Kidney (tissue), 14 donors: ENCODE results near the gene GRAMD1A. TPM values are rescaled to one million over a fixed set of nuclear protein-coding genes. Genes with fewer than 3 reads are reported as not detected.
A peak's percentile ranks its signal among the peaks of the same experiment; 100 is the strongest.

Experiments
- DNase-seq, 5 donors: peaks; one replicate each; pipeline ENCODE4 v3.0.0-alpha.2; 2013 to 2020
- FAIRE-seq: peaks from 2 replicates; lab custom pipeline; 2012; peaks lifted over from hg19 to GRCh38; lab: Jason Lieb, UNC
- H3K27ac ChIP-seq, 2 donors: one replicate each; pipeline ENCODE4 v1.7.0; 2013; ENCODE audit warnings: low read depth in 2 of 2, low read length in 2 of 2, inconsistent platforms in 1 of 2
- H3K27me3 ChIP-seq: one replicate; pipeline ENCODE4 v1.7.1; 2013; ENCODE audit warnings: low read length, inconsistent platforms; ENCODE audit not compliant: control insufficient read depth, insufficient read depth
- H3K36me3 ChIP-seq, 3 donors: one replicate each; pipeline versions ENCODE4 v1.7.0 to v1.7.1; 2013; ENCODE audit warnings: low read length in 3 of 3, control low read depth in 1 of 3, inconsistent platforms in 1 of 3; ENCODE audit not compliant: insufficient read depth in 3 of 3, control insufficient read depth in 2 of 3
- H3K4me1 ChIP-seq, 3 donors: one replicate each; pipeline versions ENCODE4 v1.7.0 to v1.7.1; 2013; ENCODE audit warnings: low read length in 3 of 3, inconsistent platforms in 1 of 3, low read depth in 1 of 3; ENCODE audit not compliant: control insufficient read depth in 2 of 3, insufficient read depth in 2 of 3
- H3K4me3 ChIP-seq, 3 donors: one replicate each; pipeline versions ENCODE4 v1.7.0 to v1.8.1; 2013; ENCODE audit warnings: low read length in 3 of 3, control low read depth in 1 of 3, inconsistent platforms in 1 of 3
- H3K9ac ChIP-seq, 3 donors: one replicate each; pipeline versions ENCODE4 v1.7.0 to v1.7.1; 2013; ENCODE audit warnings: low read length in 3 of 3, control low read depth in 1 of 3, inconsistent platforms in 1 of 3
- H3K9me3 ChIP-seq, 3 donors: one replicate each; pipeline versions ENCODE4 v1.7.0 to v1.7.1; 2013; ENCODE audit warnings: low read length in 3 of 3, control low read depth in 1 of 3, inconsistent platforms in 1 of 3; ENCODE audit not compliant: control insufficient read depth in 2 of 3, insufficient read depth in 1 of 3
- CTCF ChIP-seq: IDR thresholded peaks from 3 replicates; pipeline ENCODE4 v1.5.1; 2012; ENCODE audit warnings: mild to moderate bottlenecking, moderate library complexity, borderline replicate concordance; ENCODE audit not compliant: insufficient read depth; ENCODE audit errors: extremely low read depth
- intact Hi-C: fragments of 100-400 bp; cut with DNase I; formaldehyde crosslinking; loops from one replicate; pipeline ENCODE4 v1.11.1; 2022
- polyA plus RNA-seq: library from polyadenylated mRNA; stranded (reverse); fragments of 350-450 nt; fragmentation: Illumina TruSeq; extraction: RNeasy Lipid Tissue Mini Kit (QIAGEN cat#74804); gene quantifications from one replicate; pipeline ENCODE4 v1.2.3, GENCODE V29; 2014; ENCODE audit warnings: low read depth, low replicate concordance; ENCODE audit not compliant: insufficient read depth
- total RNA-seq: library from RNA; stranded (reverse); fragmentation: NEBNext Ultra II Directional; extraction: Animal tissue kit (Norgen Biotek cat#: 25700); gene quantifications from one replicate; pipeline ENCODE4 v1.2.1, GENCODE V29; 2021
- donor health status: control.
- donor health status: control.
- donor health status: control.
- donor health status: control.
- donor health status: control.
- donor health status: DM: yes; HTN: yes; CAD: no.
- donor health status: Normal renal cell carcinoma (clear cell type).

GRAMD1A gene
- total and polyA plus RNA-seq, 2 donors from 2014 or later = 29.8 to 87.3 TPM

GRCh38 chr19:34988119-34988518 is 12.0 kb upstream of the GRAMD1A start:
- DNase-seq (peak in 1 of 5 donors; percentile 1), FAIRE-seq (no peak)
- Histone ChIP-seq H3K4me1 (no peaks in the 10 kb centered on the region), H3K27ac (no peak overlapping the region), H3K9ac (no peak overlapping the region), H3K4me3 (no peak overlapping the region), H3K9me3 (no peaks in the 10 kb centered on the region), H3K36me3 (no peaks in the 10 kb centered on the region), H3K27me3 (no peaks in the 10 kb centered on the region)
- intact Hi-C loops = no loop called here
- TF ChIP-seq CTCF = no peak

DNA sequence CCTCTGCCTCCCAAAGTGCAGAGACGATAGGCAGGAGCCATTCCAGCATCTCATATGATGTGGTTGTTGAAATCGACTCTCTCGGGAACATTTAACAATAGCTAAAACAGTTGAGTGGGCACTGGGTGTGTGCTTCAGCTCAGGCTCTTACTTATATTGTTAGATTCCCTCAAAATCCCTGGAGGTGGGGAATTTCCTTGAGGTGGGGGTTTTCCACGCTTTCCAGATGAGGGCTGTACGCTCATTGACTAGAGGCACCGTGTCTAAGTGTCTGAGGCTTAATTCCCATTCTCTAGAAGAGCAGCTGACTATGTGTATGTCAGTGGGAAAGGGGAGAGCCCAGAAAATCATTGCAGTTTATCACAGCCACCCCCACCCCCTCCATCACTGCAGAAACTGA is 10.8 kb upstream of the GRAMD1A start:
- Histone ChIP-seq H3K9me3 (no peaks in the 10 kb centered on the region), H3K27ac (no peak overlapping the region), H3K36me3 (no peaks in the 10 kb centered on the region), H3K9ac (no peak overlapping the region), H3K4me1 (peaks cover 0 to 4% (median under 1%) of the 10 kb centered on the region in 3 donors), H3K27me3 (no peaks in the 10 kb centered on the region), H3K4me3 (no peak overlapping the region)
- intact Hi-C loops = no loop called here
- FAIRE-seq (no peak), DNase-seq (peak in 1 of 5 donors; percentile 1)
- TF ChIP-seq CTCF = no peak

DNA sequence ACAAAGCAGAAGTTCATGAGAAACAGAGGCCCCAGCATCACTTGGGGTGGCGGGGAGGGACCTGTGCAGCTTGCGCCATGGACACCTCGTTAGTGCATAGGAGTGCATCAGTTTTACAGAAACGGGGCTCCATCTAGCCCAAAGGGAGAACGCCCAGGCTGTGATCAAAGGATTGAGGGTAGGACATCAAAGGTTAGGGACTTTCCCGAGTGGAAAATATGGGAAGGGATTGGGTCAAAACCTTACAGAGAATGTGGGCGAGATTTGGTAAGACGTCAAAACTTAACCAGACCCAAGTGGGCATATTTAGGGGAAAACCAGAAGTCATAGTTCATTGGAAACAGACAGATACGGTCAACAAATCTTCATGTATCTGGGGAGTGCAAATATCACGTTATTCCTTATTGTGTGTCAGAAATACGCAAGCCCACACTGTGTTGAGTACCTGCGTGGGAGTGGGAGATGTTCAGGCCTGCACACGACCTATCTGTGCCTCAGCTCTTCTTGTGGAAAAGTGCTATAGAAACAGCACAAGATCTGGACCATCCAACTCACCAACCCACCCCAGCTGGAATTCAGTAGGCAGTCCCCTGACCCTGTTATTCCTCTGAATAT is 9.4 kb upstream of the GRAMD1A start:
- FAIRE-seq = no peak
- H3K9ac ChIP-seq = no peak overlapping the region
- no peak for TF ChIP-seq CTCF

More for the DNA sequence above, 9.4 kb upstream of the GRAMD1A start:
- no peak overlapping the region for H3K27ac ChIP-seq
- H3K4me1 ChIP-seq = peaks cover 0 to 9% (median 6%) of the 10 kb centered on the region in 3 donors
- H3K36me3 ChIP-seq = no peaks in the 10 kb centered on the region
- DNase-seq = peak in 1 of 5 donors; percentile 43
- intact Hi-C loops = no loop called here
- no peak overlapping the region for H3K4me3 ChIP-seq
- H3K9me3 ChIP-seq = no peaks in the 10 kb centered on the region
- H3K27me3 ChIP-seq = no peaks in the 10 kb centered on the region
